Measurements from ENCODE around the gene TMEM39B. TPM values are rescaled to one million over a fixed set of nuclear protein-coding genes. Genes with fewer than 3 reads are reported as not detected.

TMEM39B gene
- total RNA-seq, 1 experiment from 2014 or later = 22.8 TPM

GRCh38 chr1:32100807-32101708 is 28.3 kb downstream of the TMEM39B start:
- POLR2A ChIA-PET = interaction anchor here (1.6 kb wide), 1 partner anchor 28 kb away, joined by 5 read pairs; the partner anchor contains the start of gene TMEM39B
- ATAC-seq (peak; percentile 44), DNase-seq (ENCODE audit: low read depth, low spot score) (no peak)
- CTCF ChIA-PET = no interaction called here
- Histone ChIP-seq H3K4me2 (ENCODE audit: low read length) (peak overlapping the region; percentile 55), H3K9ac (ENCODE audit: low read length) (no peak overlapping the region), H4K20me1 (ENCODE audit: insufficient read depth) (no peaks in the 10 kb centered on the region), H3K79me2 (ENCODE audit: insufficient read depth, low read length) (no peaks in the 10 kb centered on the region), H3K4me1 (ENCODE audit: control insufficient read depth in 1 of 2, insufficient read depth in 2 of 2, low read length in 2 of 2) (peaks cover 18 to 20% of the 10 kb centered on the region in 2 experiments), H3K27me3 (ENCODE audit: insufficient read depth, low read length) (no peaks in the 10 kb centered on the region), H3K9me3 (ENCODE audit: control insufficient read depth in 1 of 2, insufficient read depth in 1 of 2, low read depth in 1 of 2, low read length in 2 of 2) (no peaks in the 10 kb centered on the region), H2AFZ (ENCODE audit: low read depth, low read length, poor library complexity, severe bottlenecking) (no peak overlapping the region), H3K4me3 (replicated peaks in 1 of 2; ENCODE audit: low read depth in 1 of 2, low read length in 2 of 2) (no peak overlapping the region), H3K27ac (ENCODE audit: low read depth, low read length) (peak overlapping the region; percentile 38), H3K9me2 (ENCODE audit: insufficient read depth) (no peaks in the 10 kb centered on the region), H3K36me3 (ENCODE audit: control insufficient read depth in 1 of 2, insufficient read depth in 2 of 2, low read length in 2 of 2) (peaks cover 6 to 9% of the 10 kb centered on the region in 2 experiments; a peak in 3 of 4 replicates)
- no TSS peak for BruUV-seq (replicated peaks)
- RAD21 ChIA-PET (ENCODE audit: low non-redundant PET in 1 of 2, low total read pairs in 2 of 2, uncharacterized antibody in 2 of 2, unreplicated experiment in 2 of 2) = no interaction called here
- TF ChIP-seq CBX3 (IDR thresholded peaks at IDR 0.05; ENCODE audit: low read depth) = no peak
- TF ChIP-seq POLR2AphosphoS5 (IDR thresholded peaks at IDR 0.05; ENCODE audit: low read depth, low read length) = no peak
- no peak for TF ChIP-seq ZNF274 (IDR thresholded peaks at IDR 0.05; ENCODE audit: low read depth, low read length)
- peak; percentile 50; the same call in 1 of the 2 replicates for TF ChIP-seq FOSL1 (IDR thresholded peaks at IDR 0.05; ENCODE audit: low read depth)
- TF ChIP-seq JUND (IDR thresholded peaks at IDR 0.05) = peak; percentile 39; the same call in 1 of the 2 replicates
- TF ChIP-seq CTCF (IDR thresholded peaks at IDR 0.05 in 2 of 3, conservative IDR thresholded peaks at IDR 0.05 in 1 of 3; ENCODE audit: borderline replicate concordance in 1 of 3, insufficient read depth in 1 of 3, low read depth in 2 of 3, low read length in 2 of 3) = no peak
- intact Hi-C loops (cut with micrococcal nuclease) = no loop called here

Measured in HCT116 (cell line).